VCaP (cell line): Measurements from ENCODE around the gene FRMPD1.
A peak's percentile ranks its signal among the peaks of the same experiment; 100 is the strongest.

Source experiments
- H3K27ac ChIP-seq: fragments of 450-650 bp; 2 replicates; pipeline ENCODE4 v1.5.1; 2017
- CTCF ChIP-seq: fragments of 450-650 bp; conservative IDR thresholded peaks from 2 replicates; pipeline ENCODE4 v1.5.1; 2017; ENCODE audit warnings: mild to moderate bottlenecking, moderate library complexity

The FRMPD1 gene

GRCh38 chr9:37678789-37679273 is 28.1 kb downstream of the FRMPD1 start:
- no peak for TF ChIP-seq CTCF
- H3K27ac ChIP-seq: no peak overlapping the region

DNA sequence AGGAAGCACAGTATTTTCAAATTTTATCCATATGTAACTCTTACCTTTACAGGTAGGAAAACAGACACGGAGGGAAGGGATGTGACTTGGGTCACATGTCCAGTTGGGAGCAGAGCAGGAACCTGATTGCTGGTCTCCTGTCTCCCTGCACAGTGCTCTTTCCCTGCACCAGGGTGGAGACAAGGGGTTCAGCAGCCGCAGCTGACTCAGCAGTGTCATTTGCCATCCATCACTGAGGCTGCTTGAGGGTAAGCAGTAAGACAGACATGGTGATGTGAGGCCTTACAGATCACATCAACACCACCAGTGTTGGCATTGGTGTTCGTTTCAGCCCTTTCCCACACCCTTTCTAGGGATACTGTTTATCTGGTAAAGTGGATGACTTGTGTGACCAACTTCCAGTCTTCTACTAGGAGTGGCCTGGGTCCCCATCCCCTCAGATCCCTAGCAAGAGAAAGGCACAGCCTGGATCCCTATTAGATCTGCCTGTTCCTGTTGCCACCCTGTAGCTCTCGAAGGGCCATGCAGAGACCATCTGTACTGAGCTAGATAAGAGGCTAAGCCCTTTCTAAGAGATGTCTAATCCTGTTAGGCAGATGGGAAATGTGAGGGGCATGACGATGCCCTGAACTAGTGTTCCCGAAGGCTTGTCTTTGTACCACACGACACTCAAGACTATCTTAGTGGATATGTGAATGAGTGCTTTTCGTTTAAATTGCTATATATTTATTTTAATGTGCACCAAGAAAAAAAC is 29.1 kb downstream of the FRMPD1 start:
- TF ChIP-seq CTCF: no peak
- no peak overlapping the region for H3K27ac ChIP-seq

- H3K27ac ChIP-seq: no peak overlapping the region
- TF ChIP-seq CTCF: no peak
Observed at GRCh38 chr9:37682951-37683350, 32.2 kb downstream of the FRMPD1 start.

DNA sequence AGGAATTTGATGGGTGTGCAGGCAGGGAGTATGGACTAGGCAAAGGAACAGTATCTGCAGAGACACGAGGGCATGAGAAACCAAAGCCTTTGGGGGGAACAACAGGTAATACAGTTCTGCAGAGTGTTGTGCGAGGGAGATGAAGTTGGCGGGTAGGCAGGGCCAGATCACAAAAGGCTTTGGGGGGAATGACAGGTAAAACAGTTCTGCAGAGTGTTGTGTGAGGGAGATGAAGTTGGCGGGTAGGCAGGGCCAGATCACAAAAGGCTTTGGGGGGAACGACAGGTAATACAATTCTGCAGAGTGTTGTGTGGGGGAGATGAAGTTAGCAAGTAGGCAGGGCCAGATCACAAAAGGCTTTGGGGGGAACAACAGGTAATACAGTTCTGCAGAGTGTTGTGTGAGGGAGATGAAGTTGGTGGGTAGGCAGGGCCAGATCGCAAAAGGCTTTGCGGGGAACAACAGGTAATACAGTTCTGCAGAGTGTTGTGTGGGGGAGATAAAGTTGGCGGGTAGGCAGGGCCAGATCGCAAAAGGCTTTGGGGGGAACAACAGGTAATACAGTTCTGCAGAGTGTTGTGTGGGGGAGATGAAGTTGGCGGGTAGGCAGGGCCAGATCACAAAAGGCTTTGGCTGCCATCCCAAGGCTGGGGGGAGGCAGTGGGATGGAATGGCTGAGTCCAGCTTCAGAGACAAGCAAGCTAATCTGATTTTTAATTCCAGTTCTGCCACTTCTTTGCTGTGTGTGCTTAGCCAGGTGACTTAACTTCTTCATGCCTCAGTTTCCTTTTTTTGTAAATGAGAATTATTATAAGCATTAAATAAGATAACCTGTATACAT is 33.0 kb downstream of the FRMPD1 start:
- TF ChIP-seq CTCF: no peak
- H3K27ac ChIP-seq: no peak overlapping the region

DNA sequence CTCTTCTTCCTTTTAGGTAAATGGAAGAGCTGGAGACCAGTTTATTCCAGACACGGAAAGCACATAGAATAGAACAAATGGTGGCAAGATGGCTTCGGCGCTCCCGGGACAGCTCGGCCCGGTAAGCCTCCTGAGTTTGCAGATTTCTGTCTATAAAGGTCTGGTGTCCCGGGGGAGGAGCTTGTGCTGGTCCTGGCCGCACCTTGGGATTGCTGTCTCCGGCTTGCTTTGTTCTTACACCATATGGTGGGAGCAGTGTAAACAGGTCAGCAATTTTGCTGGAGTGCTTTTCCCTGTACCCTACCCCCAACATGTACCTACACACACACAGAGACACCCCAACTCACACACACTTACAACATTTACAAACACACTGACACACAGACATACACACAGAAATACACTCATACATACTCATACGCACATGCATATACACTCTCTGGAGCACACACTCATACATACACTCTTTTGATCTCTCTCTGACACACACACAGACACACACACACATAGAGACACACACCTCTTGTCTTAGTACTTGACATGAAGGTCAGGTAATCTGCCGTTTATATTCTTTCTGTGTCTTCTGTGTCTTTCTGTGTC is 42.0 kb downstream of the FRMPD1 start:
- peak overlapping the region; percentile 20; the same call in 1 of the 2 replicates for H3K27ac ChIP-seq
- no peak for TF ChIP-seq CTCF

DNA sequence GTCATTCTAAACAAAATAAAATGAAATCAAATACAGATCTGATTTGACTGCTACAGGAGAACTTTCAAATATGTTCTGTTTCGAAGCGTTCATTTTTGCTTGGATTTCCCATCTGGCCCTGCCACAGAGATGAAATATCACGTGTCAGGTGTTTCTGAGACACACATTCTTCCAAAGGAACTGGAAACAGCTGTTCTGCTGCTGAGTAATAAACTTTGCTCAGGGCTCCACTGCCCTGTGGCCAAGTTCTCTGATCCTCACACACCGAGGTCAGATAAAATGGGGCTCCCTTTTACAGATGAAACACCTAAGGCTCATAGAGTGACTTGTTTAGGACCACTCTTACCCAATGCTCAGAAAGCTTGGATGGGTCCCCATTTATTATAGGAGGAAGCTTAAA is 42.5 kb downstream of the FRMPD1 start:
- TF ChIP-seq CTCF: no peak
- H3K27ac ChIP-seq: peak overlapping the region; percentile 20; the same call in 1 of the 2 replicates

DNA sequence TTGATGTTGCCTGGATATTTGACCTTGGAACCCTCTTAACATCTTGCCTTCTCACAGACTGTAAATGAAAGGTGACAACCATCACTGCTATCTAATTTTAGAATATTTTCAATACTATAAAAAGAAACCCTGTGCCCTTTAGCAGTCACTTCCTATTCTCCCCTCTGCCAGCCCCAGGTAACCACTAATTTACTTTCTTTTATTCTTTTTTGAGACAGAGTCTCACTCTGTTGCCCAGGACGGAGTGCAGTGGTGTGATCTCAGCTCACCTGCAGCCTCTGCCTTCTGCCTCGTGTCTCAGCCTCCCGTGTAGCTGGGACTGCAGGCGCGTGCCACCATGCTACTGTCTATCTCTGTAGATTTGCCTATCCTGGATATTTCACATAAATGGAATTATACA is 43.6 kb downstream of the FRMPD1 start:
- no peak for TF ChIP-seq CTCF
- no peak overlapping the region for H3K27ac ChIP-seq
